ENCODE data around the gene CENPE.

DNA sequence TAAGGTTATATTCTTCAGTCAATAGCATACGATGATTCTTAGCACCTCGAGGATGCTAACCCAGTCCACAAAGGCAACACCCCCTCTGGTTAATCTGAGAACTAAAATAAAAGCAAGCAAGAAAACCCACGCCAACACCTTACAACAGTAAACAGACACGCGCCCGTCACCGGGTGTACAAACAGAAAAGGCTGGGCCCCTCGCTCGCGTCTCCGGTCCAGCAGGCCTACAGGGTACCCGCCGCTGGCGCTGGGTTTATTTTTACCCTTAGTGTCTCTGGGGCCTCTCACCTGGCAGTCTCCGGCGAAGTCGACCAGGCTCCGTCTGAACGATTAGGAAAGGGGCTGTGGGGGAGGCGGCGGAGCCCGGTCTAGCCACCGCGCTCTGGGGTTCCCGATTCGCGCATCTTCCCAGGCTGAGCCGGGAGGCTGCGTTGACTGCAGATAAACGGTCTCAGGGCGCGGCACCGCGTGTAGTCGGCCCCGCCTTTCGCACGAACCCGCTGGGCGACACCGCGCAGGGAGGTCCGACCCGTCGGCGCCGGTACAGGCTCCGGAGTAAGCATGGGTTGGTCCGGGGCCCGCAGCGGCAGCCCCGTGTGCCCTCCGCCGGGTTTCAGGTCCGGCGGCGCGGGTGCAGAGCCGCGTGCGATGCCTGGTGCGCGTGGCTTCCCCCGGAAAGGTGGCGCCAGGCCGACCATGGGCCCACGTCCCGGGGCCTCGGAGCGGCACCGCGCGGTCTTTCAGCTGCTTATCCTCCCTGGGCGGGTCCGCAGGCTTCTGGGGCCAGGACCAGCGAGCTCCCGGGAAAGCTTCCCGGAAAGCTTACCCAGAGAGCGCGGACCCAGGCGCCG is 122.0 kb downstream of the CENPE start:
- TF ChIP-seq, protein P1, sequence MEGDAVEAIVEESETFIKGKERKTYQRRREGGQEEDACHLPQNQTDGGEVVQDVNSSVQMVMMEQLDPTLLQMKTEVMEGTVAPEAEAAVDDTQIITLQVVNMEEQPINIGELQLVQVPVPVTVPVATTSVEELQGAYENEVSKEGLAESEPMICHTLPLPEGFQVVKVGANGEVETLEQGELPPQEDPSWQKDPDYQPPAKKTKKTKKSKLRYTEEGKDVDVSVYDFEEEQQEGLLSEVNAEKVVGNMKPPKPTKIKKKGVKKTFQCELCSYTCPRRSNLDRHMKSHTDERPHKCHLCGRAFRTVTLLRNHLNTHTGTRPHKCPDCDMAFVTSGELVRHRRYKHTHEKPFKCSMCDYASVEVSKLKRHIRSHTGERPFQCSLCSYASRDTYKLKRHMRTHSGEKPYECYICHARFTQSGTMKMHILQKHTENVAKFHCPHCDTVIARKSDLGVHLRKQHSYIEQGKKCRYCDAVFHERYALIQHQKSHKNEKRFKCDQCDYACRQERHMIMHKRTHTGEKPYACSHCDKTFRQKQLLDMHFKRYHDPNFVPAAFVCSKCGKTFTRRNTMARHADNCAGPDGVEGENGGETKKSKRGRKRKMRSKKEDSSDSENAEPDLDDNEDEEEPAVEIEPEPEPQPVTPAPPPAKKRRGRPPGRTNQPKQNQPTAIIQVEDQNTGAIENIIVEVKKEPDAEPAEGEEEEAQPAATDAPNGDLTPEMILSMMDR (conservative IDR thresholded peaks at IDR 0.05; ENCODE audit: low read depth, low read length): no peak
- no peak for TF ChIP-seq EZH2 (IDR thresholded peaks at IDR 0.05; ENCODE audit: borderline replicate concordance, low read depth, low read length, poor library complexity, severe bottlenecking)

Measured in A673 (cell line).